ENCODE results near the gene NCAPH2. TPM values are rescaled to one million over a fixed set of nuclear protein-coding genes. Genes with fewer than 3 reads are reported as not detected.

NCAPH2 gene
- total RNA-seq, 2 experiments from 2014 or later: 143 to 152 TPM

DNA sequence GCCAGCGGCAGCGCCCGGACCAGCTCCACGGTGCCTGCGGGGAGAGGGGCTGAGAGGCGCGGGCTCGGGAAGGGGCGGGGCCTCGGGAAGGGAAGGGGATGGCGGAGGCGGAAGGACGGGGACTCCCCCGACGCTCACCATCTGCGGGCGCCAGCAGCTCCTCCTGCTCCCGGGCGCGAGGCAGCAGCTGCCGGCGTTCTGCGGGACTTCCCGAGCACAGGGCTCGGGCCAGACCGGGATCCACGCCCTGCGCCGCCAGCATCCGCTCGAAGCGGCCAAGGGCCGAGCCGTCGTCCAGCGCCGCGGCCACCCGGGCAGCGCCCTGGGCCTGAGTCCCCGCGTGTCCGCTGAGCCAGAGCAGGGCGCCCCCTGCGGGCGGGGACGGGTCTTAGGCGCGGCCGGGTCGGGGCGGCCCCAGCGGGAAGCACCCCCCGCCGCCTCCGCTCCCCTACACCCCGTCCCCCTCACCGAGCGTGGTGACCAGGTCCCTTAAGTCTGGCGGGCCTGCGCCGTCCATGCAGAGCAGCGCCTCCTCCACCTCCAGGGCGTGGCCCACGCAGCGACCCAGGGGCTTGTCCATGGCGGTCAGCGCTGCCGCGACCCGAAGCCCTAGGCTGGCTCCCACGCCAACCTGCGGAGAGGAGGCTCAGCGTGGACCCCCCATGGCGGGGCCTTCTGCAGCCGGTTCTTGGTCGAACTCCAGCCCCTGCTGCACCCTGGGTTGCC lies 18.2 kb downstream of the NCAPH2 start:
- H3K9me3 Mint-ChIP-seq: no peaks in the 10 kb centered on the region
- H3K4me3 Mint-ChIP-seq: peak overlapping the region; percentile 97
- peak; percentile 92 for DNase-seq
- H3K27me3 Mint-ChIP-seq: peaks cover 17% of the 10 kb centered on the region
- H3K36me3 Mint-ChIP-seq: peaks cover 40% of the 10 kb centered on the region
- H3K27ac Mint-ChIP-seq: peak overlapping the region; percentile 90
- peaks cover 35% of the 10 kb centered on the region for H3K4me1 Mint-ChIP-seq

- Mint-ChIP-seq H3K27ac (peak overlapping the region; percentile 90), H3K9me3 (no peaks in the 10 kb centered on the region), H3K27me3 (peaks cover 17% of the 10 kb centered on the region), H3K36me3 (peaks cover 40% of the 10 kb centered on the region), H3K4me1 (peaks cover 35% of the 10 kb centered on the region), H3K4me3 (peak overlapping the region; percentile 85)
- peak; percentile 63 for DNase-seq
Observed at GRCh38 chr22:50526834-50527801, 19.1 kb downstream of the NCAPH2 start.

DNA sequence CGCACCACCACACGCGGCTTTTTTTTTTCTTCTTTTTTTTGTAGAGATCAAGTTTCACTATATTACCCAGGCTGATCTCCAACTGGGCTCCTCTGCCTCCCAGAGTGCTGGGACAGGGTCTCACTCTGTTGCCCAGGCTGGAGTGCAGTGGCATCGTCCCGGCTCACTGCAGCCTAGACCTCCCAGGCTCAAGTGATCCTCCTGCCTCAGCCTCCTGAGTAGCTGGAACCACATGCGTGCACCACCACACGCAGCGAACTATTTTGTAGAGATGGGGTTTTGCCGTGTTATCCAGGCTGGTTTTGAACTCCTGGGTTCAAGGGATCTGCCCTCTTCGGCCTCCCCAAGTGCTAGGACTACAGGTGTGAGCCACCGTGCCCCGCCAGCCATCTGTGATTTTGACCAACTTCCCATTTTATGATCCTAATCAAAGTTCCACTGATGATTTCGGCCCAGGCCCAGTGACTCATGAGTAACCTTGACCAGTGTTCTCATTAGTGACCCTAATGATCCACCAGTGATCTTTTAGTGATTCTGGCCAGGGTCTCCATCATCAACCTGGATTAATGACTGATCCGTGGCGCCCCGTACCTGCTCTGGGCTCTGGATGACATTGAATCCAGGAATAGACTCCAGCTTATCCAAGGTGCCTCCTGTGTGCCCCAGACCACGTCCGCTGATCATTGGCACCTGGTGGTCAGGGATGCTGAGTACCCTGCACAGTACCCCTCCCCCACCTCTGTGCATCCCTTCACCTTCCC lies 20.1 kb downstream of the NCAPH2 start:
- DNase-seq: no peak
- peaks cover 42% of the 10 kb centered on the region for H3K4me1 Mint-ChIP-seq
- peak overlapping the region; percentile 90 for H3K27ac Mint-ChIP-seq
- H3K36me3 Mint-ChIP-seq: peaks cover 42% of the 10 kb centered on the region
- no peaks in the 10 kb centered on the region for H3K9me3 Mint-ChIP-seq
- H3K27me3 Mint-ChIP-seq: peaks cover 22% of the 10 kb centered on the region
- peak overlapping the region; percentile 85 for H3K4me3 Mint-ChIP-seq

- Mint-ChIP-seq H3K36me3 (peaks cover 40% of the 10 kb centered on the region), H3K27ac (peak overlapping the region; percentile 90), H3K27me3 (peaks cover 24% of the 10 kb centered on the region), H3K4me3 (peak overlapping the region; percentile 85), H3K9me3 (no peaks in the 10 kb centered on the region), H3K4me1 (peaks cover 46% of the 10 kb centered on the region)
- DNase-seq: no peak
Observed at GRCh38 chr22:50528682-50529415, 20.8 kb downstream of the NCAPH2 start.

- DNase-seq: no peak
Observed at GRCh38 chr22:50529416-50529896, 21.4 kb downstream of the NCAPH2 start.

DNA sequence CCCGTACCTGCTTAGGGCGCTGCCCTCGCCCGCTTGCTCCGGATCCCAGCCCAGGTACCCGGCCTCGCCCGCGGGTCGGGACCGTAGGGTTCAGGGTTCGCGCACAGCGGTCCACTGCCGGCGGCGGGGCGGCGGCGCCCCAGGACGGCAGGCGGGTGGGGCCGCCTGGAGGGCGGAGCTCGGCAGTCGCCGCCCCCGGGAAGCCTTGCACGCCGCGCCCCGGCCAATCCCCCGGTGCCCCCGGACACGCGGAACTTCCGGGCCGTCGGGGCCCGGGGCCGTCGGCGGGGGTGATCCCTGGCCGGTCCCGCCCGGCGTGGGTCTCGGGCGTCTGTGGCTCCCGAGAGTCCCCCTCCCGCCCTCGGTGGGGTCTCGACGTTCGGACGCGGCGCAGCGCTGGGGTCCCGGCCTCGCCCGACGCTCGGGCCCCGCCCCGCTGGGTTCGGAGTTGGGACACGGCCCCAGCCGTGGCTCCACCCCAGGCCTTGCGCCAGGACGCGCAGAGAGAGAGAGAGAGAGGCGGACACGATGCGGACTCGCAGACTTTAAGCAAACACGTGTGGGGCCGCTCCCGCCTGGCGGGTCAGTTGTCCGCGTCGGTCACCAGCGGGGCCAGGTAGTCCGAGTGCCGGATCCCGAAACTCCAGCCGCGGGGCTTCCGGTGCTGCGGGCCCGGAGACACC lies 22.0 kb downstream of the NCAPH2 start, which contains the start of gene TYMP:
Gene TYMP, minus strand, starts transcription at position 116 of the 683 bp plus-strand sequence. CDS start 303 bp downstream, outside the sequence.
- peaks cover 47% of the 10 kb centered on the region for H3K4me1 Mint-ChIP-seq
- H3K27ac Mint-ChIP-seq: peak within 1 kb of the TSS; percentile 99
- peaks cover 16% of the 10 kb centered on the region for H3K27me3 Mint-ChIP-seq
- peak; percentile 86 for DNase-seq
- no peaks in the 10 kb centered on the region for H3K9me3 Mint-ChIP-seq
- peak within 1 kb of the TSS; percentile 95 for H3K4me3 Mint-ChIP-seq
- H3K36me3 Mint-ChIP-seq: peaks cover 31% of the 10 kb centered on the region

More at GRCh38 chr22:50529416-50529896, 21.4 kb downstream of the NCAPH2 start:
- H3K27me3 Mint-ChIP-seq: peaks cover 21% of the 10 kb centered on the region
- H3K36me3 Mint-ChIP-seq: peaks cover 36% of the 10 kb centered on the region
- no peaks in the 10 kb centered on the region for H3K9me3 Mint-ChIP-seq
- H3K4me1 Mint-ChIP-seq: peaks cover 48% of the 10 kb centered on the region
- H3K27ac Mint-ChIP-seq: peak overlapping the region; percentile 90
- H3K4me3 Mint-ChIP-seq: peak overlapping the region; percentile 85

- Mint-ChIP-seq H3K9me3 (no peaks in the 10 kb centered on the region), H3K4me3 (peak overlapping the region; percentile 95), H3K36me3 (peaks cover 31% of the 10 kb centered on the region), H3K27me3 (peaks cover 16% of the 10 kb centered on the region), H3K27ac (peak overlapping the region; percentile 99), H3K4me1 (peaks cover 47% of the 10 kb centered on the region)
- no peak for DNase-seq
Observed at GRCh38 chr22:50530580-50530876, 22.5 kb downstream of the NCAPH2 start.

DNA sequence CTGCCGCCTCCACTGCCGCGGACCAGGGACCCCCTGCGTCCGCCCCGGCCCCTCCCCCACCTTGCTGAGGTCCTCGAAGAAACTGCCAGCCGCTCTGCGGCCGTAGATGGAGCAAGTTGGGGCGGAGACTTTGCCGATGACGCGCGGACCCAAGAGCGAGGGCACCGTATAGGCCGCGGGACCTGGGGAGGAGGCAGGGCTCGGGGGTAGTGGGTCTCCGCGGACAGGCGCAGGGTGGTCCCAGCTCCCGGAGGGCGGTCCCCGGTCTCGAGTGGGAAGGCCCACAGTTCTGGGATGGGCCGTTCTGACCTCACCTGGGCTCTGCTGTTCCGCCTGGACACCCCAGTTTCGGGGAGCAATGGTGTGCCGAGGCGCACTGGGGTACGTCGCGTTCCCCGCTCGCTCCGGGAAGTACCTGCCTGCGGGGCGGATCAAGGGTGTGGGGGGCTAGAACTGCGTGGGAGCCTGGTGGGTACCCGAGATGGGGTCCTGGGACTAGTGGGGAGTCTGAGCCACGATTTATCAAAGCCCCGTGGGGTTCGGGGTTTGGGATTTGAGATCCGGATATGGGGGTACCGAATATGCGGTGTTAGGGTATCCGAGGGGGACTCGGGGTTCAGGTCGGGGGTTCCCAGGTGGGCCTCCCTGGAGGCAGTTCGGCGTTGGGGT lies 23.0 kb downstream of the NCAPH2 start:
- Mint-ChIP-seq H3K4me1 (peaks cover 47% of the 10 kb centered on the region), H3K4me3 (peak overlapping the region; percentile 95), H3K27me3 (peaks cover 16% of the 10 kb centered on the region), H3K36me3 (peaks cover 31% of the 10 kb centered on the region), H3K9me3 (no peaks in the 10 kb centered on the region), H3K27ac (peak overlapping the region; percentile 99)
- peak; percentile 88 for DNase-seq

- peaks cover 31% of the 10 kb centered on the region for H3K36me3 Mint-ChIP-seq
- peaks cover 16% of the 10 kb centered on the region for H3K27me3 Mint-ChIP-seq
- H3K4me3 Mint-ChIP-seq: peak overlapping the region; percentile 95
- H3K4me1 Mint-ChIP-seq: peaks cover 51% of the 10 kb centered on the region
- DNase-seq: peak; percentile 84
- no peaks in the 10 kb centered on the region for H3K9me3 Mint-ChIP-seq
- peak overlapping the region; percentile 99 for H3K27ac Mint-ChIP-seq
Observed at GRCh38 chr22:50531546-50531961, 23.5 kb downstream of the NCAPH2 start.

DNA sequence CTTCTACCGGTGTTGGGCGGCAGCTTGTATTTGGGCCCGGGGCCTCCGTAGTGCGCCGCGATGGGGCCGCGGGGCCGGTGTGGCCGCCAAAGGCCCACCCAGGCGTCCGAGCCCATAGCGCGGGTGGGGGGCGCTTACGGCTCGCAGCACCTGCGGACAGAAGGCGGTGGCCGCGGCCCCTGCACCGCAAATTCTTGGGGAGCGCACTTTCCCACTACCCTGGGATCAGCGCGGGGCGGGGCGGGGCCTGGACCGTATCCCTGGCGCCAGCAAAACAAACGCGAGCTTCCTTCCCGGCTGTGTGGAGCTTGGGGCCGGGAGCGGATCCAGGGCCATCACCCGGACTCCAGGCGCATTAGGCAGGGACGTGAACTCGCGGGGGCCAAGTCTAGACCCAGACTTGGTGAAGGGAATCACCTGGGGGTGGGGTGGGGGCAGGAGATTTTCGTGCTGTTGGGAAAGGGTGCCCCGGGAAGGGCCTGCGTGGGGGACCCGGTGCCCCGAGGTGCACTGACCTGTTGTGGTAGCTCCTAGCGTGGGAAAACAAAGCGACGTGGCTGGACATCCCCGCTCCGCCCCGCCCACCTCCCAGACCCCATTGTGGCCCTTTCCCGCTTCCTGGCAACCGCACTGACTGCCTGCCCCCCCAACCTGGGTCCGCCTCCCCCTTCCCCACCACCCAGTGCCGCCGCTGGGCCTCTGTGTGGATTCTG lies 24.1 kb downstream of the NCAPH2 start:
- peaks cover 16% of the 10 kb centered on the region for H3K27me3 Mint-ChIP-seq
- H3K4me1 Mint-ChIP-seq: peaks cover 50% of the 10 kb centered on the region
- peaks cover 29% of the 10 kb centered on the region for H3K36me3 Mint-ChIP-seq
- no peak for DNase-seq
- H3K9me3 Mint-ChIP-seq: no peaks in the 10 kb centered on the region
- H3K4me3 Mint-ChIP-seq: peak overlapping the region; percentile 95
- H3K27ac Mint-ChIP-seq: peak overlapping the region; percentile 99

DNA sequence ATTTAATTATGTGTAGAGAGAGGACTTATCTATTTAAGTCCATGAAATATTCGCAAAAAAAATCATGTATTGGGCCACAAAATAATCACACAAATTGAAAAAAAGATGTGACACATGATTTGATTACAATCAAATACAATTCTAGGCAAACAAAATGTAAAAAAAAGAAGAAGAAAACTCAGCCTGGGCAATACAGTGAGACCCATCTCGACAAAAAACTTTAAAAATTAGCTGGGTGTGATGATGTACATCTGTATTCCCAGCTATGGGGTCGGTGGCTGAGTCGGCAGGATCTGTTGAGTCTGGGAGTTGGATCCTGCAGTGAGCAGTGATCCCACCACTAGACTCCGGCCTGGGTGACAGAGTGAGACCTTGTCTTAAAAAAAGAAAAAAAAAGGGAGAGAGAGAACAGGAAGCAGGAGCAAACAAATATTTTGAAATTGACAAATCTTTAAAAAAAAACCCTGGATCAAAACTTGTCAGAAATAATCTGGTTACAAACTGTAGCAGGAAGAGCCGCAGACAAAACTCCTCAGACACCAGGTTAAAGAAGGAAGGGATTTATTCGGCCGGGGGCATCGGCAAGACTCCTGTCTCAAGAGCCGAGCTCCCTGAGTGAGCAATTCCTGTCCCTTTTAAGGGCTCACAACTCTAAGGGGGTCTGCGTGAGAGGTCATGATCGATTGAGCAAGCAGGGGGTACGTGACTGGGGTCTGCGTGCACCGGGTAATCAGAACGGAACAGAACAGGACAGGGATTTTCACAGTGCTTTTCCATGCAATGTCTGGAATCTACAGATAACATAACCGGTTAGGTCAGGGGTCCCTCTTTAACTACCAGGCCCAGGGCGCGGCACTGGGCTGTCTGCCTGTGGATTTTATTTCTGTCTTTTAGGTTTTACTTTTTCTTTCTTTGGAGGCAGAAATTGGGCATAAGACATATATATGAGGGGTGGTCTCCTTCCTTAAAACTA lies 25.1 kb downstream of the NCAPH2 start:
- peak overlapping the region; percentile 99 for H3K27ac Mint-ChIP-seq
- H3K9me3 Mint-ChIP-seq: peaks cover 3% of the 10 kb centered on the region
- peaks cover 16% of the 10 kb centered on the region for H3K27me3 Mint-ChIP-seq
- DNase-seq: no peak
- peaks cover 23% of the 10 kb centered on the region for H3K36me3 Mint-ChIP-seq
- H3K4me3 Mint-ChIP-seq: peak overlapping the region; percentile 95
- H3K4me1 Mint-ChIP-seq: peaks cover 45% of the 10 kb centered on the region
